ENCODE data around the gene DDOST.

- TF ChIP-seq CTCF (IDR thresholded peaks at IDR 0.05) (no peak), ZFX (IDR thresholded peaks at IDR 0.05; ENCODE audit: borderline replicate concordance) (no peak)
These were observed 37.2 kb upstream of the DDOST start for GRCh38 chr1:20698195-20698910.

All from 22Rv1 (cell line).